Embryonic facial prominence (tissue), 1 donor: ENCODE data around the gene UBL7.

ENCODE experiments used
- DNase-seq: peaks from one replicate; pipeline ENCODE4 v3.0.0-alpha.2; 2016; ENCODE audit errors: extremely low spot score

Gene UBL7

DNA sequence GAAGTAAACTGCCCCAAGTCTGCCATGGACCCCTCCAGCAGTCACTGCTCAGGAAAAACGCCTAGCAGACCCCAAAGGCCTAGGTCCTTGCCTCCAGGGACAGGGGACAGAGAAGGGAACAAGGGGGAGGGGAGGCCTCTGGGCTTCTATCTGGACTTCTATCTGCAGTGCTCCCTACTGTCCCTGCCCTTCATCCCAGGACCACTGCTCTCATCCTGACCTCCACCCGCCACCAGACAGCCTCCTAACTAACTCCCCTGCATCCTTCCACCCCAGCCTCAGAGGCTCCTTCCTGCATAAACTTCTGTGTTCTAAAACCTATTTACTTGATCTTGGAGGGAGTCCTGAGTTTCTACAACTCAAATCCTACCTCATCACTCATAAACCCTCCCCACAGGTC lies 52.6 kb downstream of the UBL7 start:
- no peak for DNase-seq

DNA sequence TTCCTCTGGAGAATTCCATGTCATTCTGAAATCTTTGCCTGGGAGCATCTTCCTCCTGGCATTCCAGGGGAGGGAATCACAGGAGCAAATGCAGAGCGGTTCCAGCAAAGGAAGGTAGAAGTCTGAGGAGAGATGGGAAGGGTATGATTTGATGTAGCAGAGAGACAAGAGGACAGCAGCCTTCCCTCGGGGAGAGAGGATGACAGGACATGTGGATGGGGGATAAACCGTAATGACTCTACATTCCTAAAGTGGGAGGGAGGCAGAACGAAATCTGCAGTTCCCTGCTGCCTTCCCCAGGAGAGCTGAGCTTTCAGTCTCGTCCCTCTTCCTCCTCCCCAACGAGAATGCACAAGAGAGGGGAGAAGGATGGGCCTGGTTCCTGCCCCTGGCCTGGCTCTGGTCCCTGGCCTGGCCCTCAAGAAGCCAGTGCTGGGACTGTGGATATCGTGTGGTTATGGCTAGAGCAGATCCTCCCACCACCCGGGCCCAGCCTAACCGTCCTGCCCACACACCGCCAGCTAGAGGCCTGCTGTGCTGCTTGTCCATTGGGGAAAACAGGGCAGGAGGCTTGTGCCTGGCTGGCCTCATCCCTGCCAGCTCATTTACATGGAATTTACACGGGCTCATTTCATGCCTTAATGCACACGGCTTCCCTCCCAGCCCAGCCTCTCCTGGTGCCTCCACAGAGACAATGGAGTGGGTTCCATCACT lies 53.8 kb downstream of the UBL7 start:
- DNase-seq = no peak

DNA sequence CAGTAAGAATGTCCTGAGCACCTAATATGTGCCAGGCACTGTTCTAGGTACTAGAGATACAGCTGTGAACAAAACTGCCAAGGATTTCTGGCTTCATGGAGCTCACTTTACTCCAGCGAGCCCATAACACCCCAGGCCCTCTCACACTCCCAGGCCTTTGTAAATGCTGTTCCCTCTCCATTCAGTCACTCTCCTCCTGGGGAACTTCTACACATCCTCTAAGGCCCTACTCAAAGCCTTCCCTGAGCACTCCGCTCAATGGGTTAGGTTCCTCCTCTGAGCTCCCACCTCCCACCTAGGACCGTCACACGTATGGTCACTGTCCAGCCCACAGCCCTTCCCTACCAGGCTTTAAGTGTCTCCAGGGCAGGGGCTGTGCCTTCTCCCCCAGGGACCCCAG lies 54.4 kb downstream of the UBL7 start:
- no peak for DNase-seq

DNA sequence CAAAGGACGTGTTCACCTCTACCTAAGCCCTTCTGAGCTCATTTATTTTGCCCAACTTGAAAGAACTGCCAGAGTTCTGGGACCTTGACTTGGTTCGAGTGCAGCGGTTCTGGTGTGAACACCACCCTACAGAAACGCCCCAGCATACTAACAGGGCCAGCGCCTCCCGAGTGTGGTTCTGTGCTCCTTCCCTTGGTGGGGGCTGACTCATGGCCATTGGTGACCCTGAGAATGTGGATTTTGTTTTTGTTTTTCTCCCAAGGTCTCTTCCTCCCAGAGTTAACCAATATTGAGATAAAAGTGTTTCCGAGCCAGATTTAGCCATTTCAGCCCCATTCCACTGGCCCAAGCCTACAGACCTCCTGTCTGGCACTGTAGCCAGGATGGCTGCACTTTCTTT lies 55.1 kb downstream of the UBL7 start:
- DNase-seq = no peak

DNA sequence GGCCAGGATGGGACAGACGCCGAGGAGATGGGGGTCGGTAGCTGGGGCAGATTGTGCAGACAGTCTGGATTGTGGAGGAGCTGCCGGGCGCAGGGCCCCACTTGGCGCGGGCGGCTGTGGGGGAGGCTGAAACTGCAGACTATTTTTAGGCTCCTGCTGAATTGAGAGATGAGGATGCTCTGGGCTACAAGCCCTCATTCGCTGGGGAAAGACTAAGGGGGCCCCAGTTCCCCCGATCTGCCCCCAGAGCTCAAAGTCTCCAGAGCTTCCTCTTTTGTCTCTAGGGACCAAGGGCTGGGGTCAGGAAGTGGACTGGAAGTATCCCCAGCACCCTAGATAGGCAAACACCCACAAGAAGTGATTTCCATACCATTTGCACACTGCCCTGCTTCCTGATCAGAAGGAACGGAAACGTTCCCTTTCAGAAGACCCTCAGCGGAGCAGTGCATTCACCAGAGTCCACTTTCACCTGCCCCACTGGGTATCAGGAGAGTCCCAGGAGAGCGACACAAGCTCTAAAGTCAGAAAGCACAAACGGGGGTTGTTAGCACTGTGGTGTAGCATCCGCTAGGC lies 56.9 kb downstream of the UBL7 start:
- no peak for DNase-seq

DNA sequence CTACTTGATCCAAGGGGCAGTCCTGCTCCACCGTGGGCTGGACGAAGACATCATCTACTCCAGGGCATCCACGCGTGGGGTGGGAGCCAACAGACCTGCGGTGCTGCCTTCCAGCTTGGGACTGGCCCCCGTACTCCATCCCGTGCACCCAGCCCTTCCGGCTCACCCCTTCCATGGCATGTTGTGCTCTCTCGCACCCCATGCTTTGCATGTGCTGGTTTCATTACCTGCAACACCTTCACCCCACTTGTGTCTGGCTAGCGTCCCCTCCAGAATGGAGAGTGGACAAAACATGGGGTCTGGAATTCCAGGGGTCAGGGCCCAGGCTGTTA lies 57.4 kb downstream of the UBL7 start:
- no peak for DNase-seq

DNA sequence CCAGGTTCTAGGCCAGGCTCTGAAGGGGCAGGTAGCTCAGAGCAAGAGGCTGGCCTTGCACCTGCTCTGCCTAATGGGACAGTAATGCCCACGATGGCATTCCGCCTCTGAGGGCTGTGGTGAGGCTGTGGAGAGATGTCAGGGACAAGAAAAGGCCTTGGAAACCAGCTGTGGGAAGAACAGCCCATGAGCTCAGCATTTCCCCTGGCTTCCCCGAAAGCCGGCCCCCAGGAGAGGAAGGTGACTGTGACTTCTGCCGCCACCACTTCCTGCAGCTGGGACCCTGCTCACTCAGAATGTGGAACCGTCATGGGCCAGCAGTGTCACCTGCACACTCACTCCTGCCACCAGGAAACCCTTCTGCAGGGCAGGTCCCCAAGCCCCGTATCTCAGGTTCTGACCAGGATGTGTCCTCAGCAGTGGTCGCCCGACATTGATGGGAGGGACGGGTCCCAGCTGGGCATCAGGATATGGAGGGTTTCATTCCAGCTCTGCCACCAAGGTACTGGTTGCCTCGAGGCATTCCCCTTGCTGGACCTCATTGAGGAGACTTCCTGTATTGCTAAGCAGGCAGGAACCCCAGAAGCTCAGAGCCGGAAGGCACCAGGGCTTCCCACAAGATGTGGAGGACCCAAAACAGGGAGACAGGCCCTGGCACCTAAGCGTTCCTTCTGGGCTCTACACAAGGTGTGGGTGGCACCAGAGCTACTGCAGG lies 57.9 kb downstream of the UBL7 start:
- no peak for DNase-seq

DNA sequence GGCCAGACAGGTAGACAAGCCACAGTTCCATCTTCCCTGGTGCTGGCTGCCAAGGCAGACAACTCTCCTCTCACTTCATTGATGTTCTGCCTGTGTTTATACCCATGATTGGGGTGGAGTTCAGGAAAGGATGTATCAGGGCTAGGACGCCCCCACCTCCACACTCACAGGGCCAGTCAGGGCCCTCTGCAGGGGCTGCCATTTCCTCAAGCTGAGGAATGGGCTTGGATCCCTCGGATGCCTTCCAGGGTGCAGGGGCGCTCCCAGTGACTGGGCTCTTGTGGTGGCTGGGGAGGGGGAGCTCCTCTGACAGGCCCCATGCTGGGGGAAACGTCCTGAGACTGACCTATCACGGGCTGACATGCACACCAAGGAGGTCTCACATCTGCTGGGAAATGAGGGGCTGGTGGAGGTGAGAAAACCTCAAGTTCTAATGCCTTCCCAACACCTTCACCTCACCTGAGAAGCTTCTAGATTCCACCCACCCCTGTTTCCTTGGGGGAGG lies 58.6 kb downstream of the UBL7 start:
- DNase-seq = no peak

DNA sequence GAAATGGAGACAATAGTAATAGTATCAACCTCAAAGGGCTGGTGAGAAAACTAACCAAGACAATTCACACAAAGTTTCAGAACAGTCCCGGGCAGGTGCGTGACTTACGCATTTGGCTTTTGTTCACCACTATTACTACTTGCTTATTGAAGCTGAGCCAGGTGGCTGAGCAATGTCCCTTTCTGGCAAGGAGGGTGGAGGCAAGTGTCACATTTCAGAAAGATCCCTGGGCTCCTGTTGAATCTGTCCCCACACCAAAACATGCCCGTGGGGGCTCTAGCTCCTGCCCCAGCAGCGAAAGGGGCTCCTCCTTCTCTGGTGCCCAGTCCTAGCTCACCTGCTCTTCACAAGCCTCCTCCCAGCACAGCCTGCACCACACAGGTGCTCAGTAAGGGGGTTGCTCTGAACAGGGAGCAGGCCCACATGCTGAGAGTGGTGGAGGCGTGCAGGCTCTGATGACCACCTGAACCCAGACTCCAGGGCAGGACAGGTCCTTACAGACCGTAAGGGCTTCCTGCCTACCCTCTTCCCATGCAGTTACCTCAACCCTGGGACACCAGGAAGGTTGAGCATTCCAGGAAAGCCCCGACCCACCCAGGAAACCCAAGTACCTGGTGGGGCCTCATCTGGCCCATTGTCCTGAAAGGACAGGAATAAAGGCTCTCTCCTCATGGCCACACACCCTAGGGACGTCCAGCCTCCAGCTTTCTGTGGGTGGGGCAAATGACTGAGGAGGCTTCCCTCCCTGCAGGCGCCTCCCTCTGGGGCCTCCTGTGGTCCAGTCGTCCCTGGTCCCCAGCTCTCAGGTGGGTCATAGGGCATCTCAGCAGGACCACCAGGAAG lies 59.8 kb downstream of the UBL7 start:
- DNase-seq = no peak

DNA sequence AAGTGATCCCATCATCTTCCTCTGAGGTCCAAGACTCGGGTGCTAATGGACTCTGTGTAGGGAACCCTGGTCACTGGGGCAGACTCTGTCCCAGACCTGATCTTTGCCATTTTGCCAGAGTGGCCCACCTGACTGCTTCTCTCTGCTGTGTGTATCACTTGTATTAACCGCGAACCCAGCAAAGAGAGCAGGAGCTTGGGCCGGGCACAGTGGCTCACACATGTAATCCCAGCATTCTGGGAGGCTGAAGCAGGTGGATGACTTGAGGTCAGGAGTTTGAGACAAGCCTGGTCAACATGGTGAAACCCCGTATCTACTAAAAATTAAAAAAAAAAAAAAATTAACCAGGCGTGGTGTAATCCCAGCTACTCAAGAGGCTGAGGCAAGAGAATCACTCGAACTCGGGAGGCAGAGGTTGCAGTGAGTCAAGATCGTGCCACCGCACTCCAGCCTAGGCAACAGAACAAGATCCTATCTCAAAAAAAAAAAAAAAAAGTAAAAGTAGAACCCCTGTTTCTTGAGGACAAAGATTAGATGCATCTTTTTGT lies 60.6 kb downstream of the UBL7 start:
- no peak for DNase-seq

DNA sequence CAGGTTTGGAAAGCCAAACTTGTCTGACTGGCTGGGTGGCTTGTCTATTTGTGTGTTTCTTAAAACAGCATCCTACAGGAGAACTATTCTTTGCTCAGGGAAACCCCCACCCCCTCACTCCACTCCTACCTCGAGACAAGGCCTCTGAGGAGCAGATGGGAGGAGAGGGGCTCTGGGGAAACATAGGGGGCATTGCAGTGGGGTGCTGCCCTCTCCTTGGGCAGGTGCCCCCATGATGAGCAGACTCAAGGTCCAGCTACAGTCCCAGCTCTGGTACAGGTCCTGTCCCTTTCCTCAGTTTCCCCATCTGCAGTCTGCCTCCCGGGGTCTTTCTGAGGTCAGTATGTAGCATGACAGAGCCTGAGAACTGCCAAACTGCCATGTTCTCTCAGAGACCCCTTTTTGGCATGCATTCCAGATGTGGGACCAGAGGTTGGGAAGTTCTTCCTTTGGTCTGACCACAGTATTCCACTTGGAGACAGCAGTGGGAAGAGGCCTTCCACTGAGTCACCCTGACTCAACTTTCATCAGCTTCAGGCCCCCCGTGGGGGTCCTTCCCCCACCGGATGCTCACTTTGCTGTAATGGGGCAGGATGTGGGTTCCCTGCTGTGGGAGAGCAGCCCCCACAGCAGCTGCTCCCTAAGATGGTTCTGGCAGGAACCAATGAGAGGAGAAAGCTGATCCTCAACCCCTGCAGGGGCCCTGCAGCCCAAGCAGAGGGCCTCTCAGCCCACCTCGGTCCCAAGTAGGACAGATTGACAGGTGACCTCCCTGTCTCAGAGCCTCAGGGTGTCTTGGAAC lies 61.2 kb downstream of the UBL7 start:
- no peak for DNase-seq

DNA sequence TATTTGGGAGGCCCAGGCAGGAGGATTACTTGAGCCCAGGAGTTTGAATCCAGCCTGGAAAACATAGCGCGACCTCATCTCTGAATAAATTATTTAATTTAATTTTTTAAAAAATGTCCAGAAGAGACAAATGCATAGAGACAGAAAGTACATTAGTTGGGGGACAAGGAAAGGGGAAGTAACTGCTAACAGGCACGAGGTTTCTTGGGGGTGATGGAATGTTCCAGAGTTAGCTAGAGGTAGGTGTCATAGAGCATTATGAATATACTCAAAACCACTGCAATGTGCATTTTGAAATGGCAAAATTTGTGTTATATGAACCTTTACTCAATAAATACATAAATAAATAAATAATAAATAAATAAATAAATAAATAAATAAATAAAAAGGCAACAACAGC lies 61.9 kb downstream of the UBL7 start:
- no peak for DNase-seq

DNA sequence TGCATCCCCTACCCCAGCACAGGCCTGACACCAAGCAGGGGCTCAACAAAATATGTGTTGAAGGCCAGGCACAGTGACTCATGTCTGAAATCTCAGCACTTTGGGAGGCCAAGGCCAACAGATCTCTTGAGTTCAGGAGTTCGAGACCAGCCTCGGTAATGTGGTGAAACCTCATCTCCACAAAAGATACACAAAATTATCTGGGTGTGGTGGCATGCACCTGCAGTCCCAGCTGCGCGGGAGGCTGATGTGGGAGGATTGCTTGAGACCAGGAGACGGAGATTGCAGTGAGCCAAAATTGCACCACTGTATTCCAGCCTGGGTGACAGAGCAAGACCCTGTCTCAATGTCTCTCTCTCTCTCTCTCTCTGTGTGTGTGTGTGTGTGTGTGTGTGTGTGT lies 62.8 kb downstream of the UBL7 start:
- no peak for DNase-seq

DNA sequence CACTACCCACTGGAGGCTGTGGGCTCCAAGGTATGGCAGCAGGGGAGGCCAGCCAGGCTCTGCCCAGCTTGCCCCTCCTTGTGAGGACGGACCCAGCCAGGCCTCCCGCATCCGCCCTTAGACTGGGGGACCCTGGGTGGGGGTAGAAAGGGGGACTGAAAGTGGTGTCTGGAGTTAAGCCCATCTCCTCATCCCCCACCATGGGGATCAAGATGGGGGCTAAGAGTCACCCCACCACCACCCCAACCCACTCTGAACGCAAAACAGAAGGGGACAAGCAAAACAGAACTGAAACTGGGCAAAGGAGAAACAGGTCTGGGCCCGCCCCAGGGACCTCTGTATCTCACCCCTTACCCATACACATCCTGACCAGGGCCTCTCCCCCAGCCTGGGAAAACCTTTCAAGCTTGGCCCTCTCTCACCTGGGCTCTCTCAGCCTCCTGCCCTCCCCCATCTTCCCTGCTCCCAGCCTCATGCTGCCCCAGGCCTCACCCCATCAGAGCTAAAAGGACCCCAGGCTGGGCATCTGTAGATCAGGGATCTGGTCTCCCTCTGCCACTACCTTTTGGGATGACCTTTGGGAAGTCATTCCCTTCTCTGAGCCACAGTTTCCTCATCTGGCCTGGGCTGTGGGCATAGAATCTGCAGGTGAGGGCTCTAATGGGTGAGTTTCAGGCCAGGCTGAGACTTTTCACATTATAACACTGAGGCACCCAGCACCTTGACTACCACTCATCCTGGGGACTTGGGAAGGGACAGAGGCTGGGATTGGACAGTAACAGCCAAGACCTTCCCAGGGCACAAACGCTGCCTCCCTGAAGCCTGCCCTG lies 63.5 kb downstream of the UBL7 start:
- no peak for DNase-seq

DNA sequence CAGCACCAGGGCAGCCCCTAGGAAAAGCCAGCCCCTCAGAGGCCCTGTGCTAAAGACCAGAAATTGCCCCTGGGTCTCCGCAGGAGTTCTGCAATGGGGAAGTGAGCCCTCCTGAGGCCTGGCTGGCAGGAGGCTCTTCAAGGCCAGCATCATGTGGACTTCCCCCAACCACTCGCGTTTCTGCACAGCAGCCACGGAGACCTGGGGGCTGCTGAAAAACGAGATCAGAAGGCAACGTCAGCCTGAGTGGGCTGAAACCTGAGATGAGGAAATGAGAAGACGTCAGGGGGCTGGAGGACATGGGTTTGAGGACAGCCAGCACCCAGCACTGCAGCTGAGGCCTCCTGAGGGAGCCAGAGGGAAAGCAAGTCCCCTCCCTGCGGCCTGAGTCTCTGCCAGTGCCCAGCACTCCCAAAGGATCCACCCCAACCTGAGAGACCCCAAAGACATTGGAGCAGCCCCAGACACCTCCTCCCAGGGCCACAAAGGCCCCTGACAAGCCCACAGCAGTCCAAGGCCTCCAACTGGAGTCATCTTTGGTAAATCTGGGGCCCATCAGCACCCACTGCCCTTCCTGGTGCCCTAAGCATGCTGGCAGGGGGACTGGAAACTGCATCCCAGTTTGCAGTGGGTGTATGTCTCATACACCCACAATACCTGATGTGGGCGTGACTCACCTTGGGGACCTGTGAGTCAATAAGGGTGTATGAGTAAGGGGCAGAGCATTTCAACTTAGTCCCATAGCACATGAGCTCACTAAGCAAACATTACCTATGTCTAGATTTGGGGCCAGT lies 64.3 kb downstream of the UBL7 start:
- DNase-seq = no peak

DNA sequence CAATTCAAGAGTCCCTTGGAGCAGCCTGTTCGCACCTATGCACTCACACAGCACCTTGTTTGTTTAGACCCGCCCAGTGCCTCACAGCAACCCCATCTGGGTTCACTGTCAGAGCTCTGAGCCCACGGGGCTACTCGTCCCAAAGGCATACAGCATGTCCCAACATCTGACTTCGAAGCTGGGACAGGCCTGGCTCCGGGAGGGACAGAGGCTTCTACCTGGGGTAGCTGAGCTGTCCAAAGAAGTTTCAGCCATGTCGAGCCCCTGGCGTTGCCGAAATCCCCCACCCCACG lies 64.9 kb downstream of the UBL7 start:
- no peak for DNase-seq
